HL-60/S4 (cell line): Measurements from ENCODE around the gene EPB41L2.

Source experiments
- in situ Hi-C: fragments of 300-500 bp; cut with MboI; formaldehyde crosslinking; loops from 2 replicates; pipeline ENCODE4 v1.14.3; 2022; ENCODE audit warnings: low sequenced_read_pairs

EPB41L2 gene

GRCh38 chr6:130980310-130981032, 82.6 kb downstream of the EPB41L2 start:
- in situ Hi-C loops, result no loop called here

GRCh38 chr6:130978660-130979396, 84.2 kb downstream of the EPB41L2 start:
- in situ Hi-C loops, result no loop called here

GRCh38 chr6:130978180-130978579, 84.9 kb downstream of the EPB41L2 start:
- in situ Hi-C loops, result no loop called here

GRCh38 chr6:130975325-130975724, 87.7 kb downstream of the EPB41L2 start:
- in situ Hi-C loops, result no loop called here

- in situ Hi-C loops, result no loop called here
These were observed 89.3 kb downstream of the EPB41L2 start for GRCh38 chr6:130973521-130974277.

GRCh38 chr6:130971504-130971903, 91.5 kb downstream of the EPB41L2 start:
- in situ Hi-C loops, result no loop called here

GRCh38 chr6:130970839-130971410, 92.1 kb downstream of the EPB41L2 start:
- in situ Hi-C loops, result no loop called here

GRCh38 chr6:130969791-130970491, 93.1 kb downstream of the EPB41L2 start:
- in situ Hi-C loops, result no loop called here

- in situ Hi-C loops, result no loop called here
These were observed 93.9 kb downstream of the EPB41L2 start for GRCh38 chr6:130969166-130969565.

- in situ Hi-C loops, result no loop called here
These were observed 94.6 kb downstream of the EPB41L2 start for GRCh38 chr6:130968476-130968875.

- in situ Hi-C loops, result no loop called here
These were observed 95.3 kb downstream of the EPB41L2 start for GRCh38 chr6:130967502-130968445.

GRCh38 chr6:130966344-130966980, 96.6 kb downstream of the EPB41L2 start:
- in situ Hi-C loops, result no loop called here

GRCh38 chr6:130965656-130966055, 97.4 kb downstream of the EPB41L2 start:
- in situ Hi-C loops, result no loop called here

GRCh38 chr6:130964808-130965604, 98.0 kb downstream of the EPB41L2 start:
- in situ Hi-C loops, result no loop called here

- in situ Hi-C loops, result no loop called here
These were observed 98.8 kb downstream of the EPB41L2 start for GRCh38 chr6:130964289-130964688.

- in situ Hi-C loops, result no loop called here
These were observed 100.1 kb downstream of the EPB41L2 start for GRCh38 chr6:130962966-130963365.

- in situ Hi-C loops, result no loop called here
These were observed 101.9 kb downstream of the EPB41L2 start for GRCh38 chr6:130961148-130961547.

GRCh38 chr6:130959951-130960350, 103.1 kb downstream of the EPB41L2 start:
- in situ Hi-C loops, result no loop called here
